Adrenal gland (tissue), 12 donors: ENCODE measurements around the gene EPHA5. TPM values are rescaled to one million over a fixed set of nuclear protein-coding genes. Genes with fewer than 3 reads are reported as not detected.

Experiments used
- DNase-seq, 7 donors: peaks; one replicate each; pipeline ENCODE4 v3.0.0-alpha.2; 2019 to 2020
- H3K27ac ChIP-seq, 5 donors: fragments of 200-600 bp; sonication (generic) in 4 of 5; 1 replicate in 3 of 5; 2 replicates in 2 of 5; pipeline versions ENCODE4 v1.5.1 to v1.8.0; 2016 to 2020; ENCODE audit warnings: mild to moderate bottlenecking in 1 of 5
- H3K27me3 ChIP-seq: fragments of 200-600 bp; 2 replicates; pipeline ENCODE4 v1.8.0; 2021
- H3K36me3 ChIP-seq, 2 donors: fragments of 200-600 bp; replicated peaks in 1 of 2; 1 replicate in 1 of 2; 2 replicates in 1 of 2; pipeline versions ENCODE4 v1.5.1 to v1.8.0; 2018 to 2022
- H3K4me1 ChIP-seq, 2 donors: fragments of 200-600 bp; replicated peaks in 1 of 2; 1 replicate in 1 of 2; 2 replicates in 1 of 2; pipeline versions ENCODE4 v1.5.1 to v1.8.0; 2018 to 2021
- H3K4me3 ChIP-seq, 4 donors: fragments of 200-600 bp; sonication (generic) in 3 of 4; one replicate each; pipeline ENCODE4 v1.5.1; 2016 to 2018
- H3K9me3 ChIP-seq, 3 donors: fragments of 200-600 bp; sonication (generic) in 1 of 3; replicated peaks in 1 of 3; 1 replicate in 2 of 3; 2 replicates in 1 of 3; pipeline versions ENCODE4 v1.5.1 to v1.8.0; 2016 to 2021
- CTCF ChIP-seq, 6 experiments: fragments of 450-650 bp in 4 of 6; fragments of 200-600 bp in 2 of 6; sonication (generic) in 1 of 6; IDR thresholded peaks; 1 replicate in 5 of 6; 2 replicates in 1 of 6; pipeline versions ENCODE4 v1.5.1 to v1.8.0; 2016 to 2021; ENCODE audit warnings: antibody characterized with exemption in 6 of 6, mild to moderate bottlenecking in 2 of 6, moderate library complexity in 1 of 6
- POLR2A ChIP-seq, 2 donors: fragments of 450-650 bp; IDR thresholded peaks; one replicate each; pipeline ENCODE4 v1.6.1; 2017; ENCODE audit warnings: antibody characterized with exemption in 2 of 2, mild to moderate bottlenecking in 2 of 2, moderate library complexity in 1 of 2
- WGBS, 4 donors: extraction: QIAGEN DNeasy Blood & Tissue Kit in 2 of 4; methylation state at CpG; one replicate each; pipeline versions ENCODE4 v1.1.5 to v1.1.7; 2013 to 2017; 5-methylcytosine and 5-hydroxymethylcytosine counted together
- intact Hi-C, 2 donors: fragments of 100-400 bp; cut with DNase I; formaldehyde crosslinking; loops; one replicate each; pipeline versions ENCODE4 v1.14.1 to v1.15.0; 2022 to 2023
- polyA plus RNA-seq, 3 donors: library from polyadenylated mRNA; stranded (reverse); fragments of 200-250 nt in 2 of 3; fragments of 350-450 nt in 1 of 3; fragmentation: Illumina TruSeq in 1 of 3; extraction: RNeasy Lipid Tissue Mini Kit (QIAGEN cat#74804) in 1 of 3; gene quantifications; one replicate each; pipeline ENCODE4 v1.2.3, GENCODE V29; 2013 to 2014
- total RNA-seq, 9 donors: library from RNA; depleted of rRNA in 4 of 9; stranded (reverse); fragments of >200 nt in 4 of 9; fragments of 120-200 nt in 1 of 9; fragmentation: NEBNext Ultra II Directional in 1 of 9; extraction: Animal tissue kit (Norgen Biotek cat#: 25700) in 1 of 9; gene quantifications; one replicate each; pipeline versions ENCODE4 v1.1.0 to v1.2.4, GENCODE V29; 2013 to 2023
- donor health status: healthy with polysubstance abuse.
- donor health status: Bipolar disorder and iron deficiency.
- donor health status: DM: yes; HTN: yes; CAD: no.
- donor health status: DM: no; HTN: no; CAD: no.
- donor health status: DM: no; HTN: no; CAD: no.
- donor health status: DM: yes; HTN: yes; CAD: no.

The EPHA5 gene
- total and polyA plus RNA-seq, 12 donors = 0.04 to 0.95 (median 0.22) TPM; not detected in 3

- intact Hi-C loops = no loop called here
- Histone ChIP-seq H3K9me3 (no peaks in the 10 kb centered on the region), H3K27ac (no peak overlapping the region), H3K4me3 (no peak overlapping the region), H3K27me3 (no peaks in the 10 kb centered on the region), H3K36me3 (no peaks in the 10 kb centered on the region), H3K4me1 (no peaks in the 10 kb centered on the region)
- DNase-seq = no peak
- WGBS, 4 donors = 40 to 50% (median 43%) methylated on average over 3 of the region's 3 CpGs
- no peak for TF ChIP-seq CTCF (IDR thresholded peaks at IDR 0.05)
- no peak for TF ChIP-seq POLR2A (IDR thresholded peaks at IDR 0.05)
These were observed 78.2 kb downstream of the EPHA5 start for GRCh38 chr4:65592089-65592488.

- no peak for TF ChIP-seq POLR2A (IDR thresholded peaks at IDR 0.05)
- TF ChIP-seq CTCF (IDR thresholded peaks at IDR 0.05) = no peak
- Histone ChIP-seq H3K27ac (no peak overlapping the region), H3K36me3 (no peaks in the 10 kb centered on the region), H3K9me3 (no peaks in the 10 kb centered on the region), H3K4me3 (no peak overlapping the region), H3K27me3 (no peaks in the 10 kb centered on the region), H3K4me1 (no peaks in the 10 kb centered on the region)
- WGBS, 4 donors = 41 to 73% (median 67%) methylated on average over 2 of the region's 2 CpGs
- no peak for DNase-seq
- intact Hi-C loops = no loop called here
These were observed 80.4 kb downstream of the EPHA5 start for GRCh38 chr4:65589921-65590320.

- intact Hi-C loops = no loop called here
- Histone ChIP-seq H3K4me1 (no peaks in the 10 kb centered on the region), H3K36me3 (no peaks in the 10 kb centered on the region), H3K27me3 (no peaks in the 10 kb centered on the region), H3K9me3 (no peaks in the 10 kb centered on the region), H3K4me3 (no peak overlapping the region), H3K27ac (no peak overlapping the region)
- TF ChIP-seq POLR2A (IDR thresholded peaks at IDR 0.05) = no peak
- TF ChIP-seq CTCF (IDR thresholded peaks at IDR 0.05) = no peak
- 74 to 86% (median 81%) methylated on average over 1 of the region's 1 CpG for WGBS, 4 donors
- no peak for DNase-seq
These were observed 81.0 kb downstream of the EPHA5 start for GRCh38 chr4:65589331-65589730.

GRCh38 chr4:65580551-65580950 is 89.7 kb downstream of the EPHA5 start:
- 55 to 74% (median 66%) methylated on average over 1 of the region's 1 CpG for WGBS, 4 donors
- H3K27ac ChIP-seq = no peak overlapping the region
- H3K9me3 ChIP-seq = no peaks in the 10 kb centered on the region
- intact Hi-C loops = no loop called here
- no peak for DNase-seq
- no peak overlapping the region for H3K4me3 ChIP-seq
- H3K4me1 ChIP-seq = no peaks in the 10 kb centered on the region
- no peak for TF ChIP-seq POLR2A (IDR thresholded peaks at IDR 0.05)
- TF ChIP-seq CTCF (IDR thresholded peaks at IDR 0.05) = no peak
- H3K36me3 ChIP-seq = no peaks in the 10 kb centered on the region
- no peaks in the 10 kb centered on the region for H3K27me3 ChIP-seq
